ENCODE data around the gene PIP5K1B. TPM values are rescaled to one million over a fixed set of nuclear protein-coding genes. Genes with fewer than 3 reads are reported as not detected.

The PIP5K1B gene
- total RNA-seq, 1 donor from 2014 or later: 0.87 TPM

DNA sequence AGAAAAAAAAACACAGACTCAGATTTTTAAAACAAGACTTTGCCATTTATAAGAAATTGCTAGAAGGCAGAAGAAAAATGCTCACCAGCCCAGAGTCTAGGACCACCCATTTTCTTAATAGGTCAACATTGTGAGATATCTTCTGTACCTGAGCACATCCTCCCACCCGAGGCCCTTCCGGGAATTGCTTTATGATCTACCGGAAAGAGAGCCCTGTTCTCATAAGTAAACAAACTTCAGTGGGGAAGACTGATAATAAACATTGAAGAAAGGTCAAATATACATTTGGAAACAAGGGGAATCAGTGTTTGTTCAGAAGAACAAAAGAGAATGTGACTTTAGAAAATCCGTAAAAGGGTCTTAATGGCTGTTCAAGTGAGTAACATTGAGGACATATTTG is 264.5 kb downstream of the PIP5K1B start:
- Mint-ChIP-seq H3K36me3 (no peaks in the 10 kb centered on the region), H3K4me3 (no peak overlapping the region), H3K9me3 (peaks cover 7% of the 10 kb centered on the region), H3K4me1 (peaks cover 6% of the 10 kb centered on the region), H3K27ac (no peak overlapping the region), H3K27me3 (ENCODE audit: low read depth) (peaks cover 9% of the 10 kb centered on the region)
- no peak for DNase-seq (ENCODE audit: low spot score in 2 of 2, unreplicated experiment in 2 of 2)
- no peak for TF ChIP-seq CTCF (IDR thresholded peaks at IDR 0.05; ENCODE audit: unreplicated experiment)

DNA sequence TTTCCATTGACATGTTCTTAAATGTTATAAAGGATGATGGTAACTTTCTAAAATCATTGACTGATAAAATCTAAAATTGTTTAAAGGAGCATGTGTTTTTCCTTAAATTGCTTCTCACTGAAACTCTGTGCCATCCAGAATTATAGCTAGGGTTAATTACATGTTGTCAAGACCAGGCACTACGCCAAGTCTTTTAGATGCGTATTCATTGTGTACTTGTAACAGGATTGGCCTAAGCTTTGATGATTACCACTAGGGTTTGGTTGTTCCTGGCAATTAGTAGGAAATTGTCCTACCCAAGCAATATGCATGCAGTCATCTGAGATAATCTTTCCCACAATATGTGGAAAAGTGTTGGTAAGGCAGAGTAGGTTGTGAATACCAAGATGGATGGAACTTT is 265.1 kb downstream of the PIP5K1B start:
- Mint-ChIP-seq H3K27ac (no peak overlapping the region), H3K4me1 (peaks cover 6% of the 10 kb centered on the region), H3K27me3 (ENCODE audit: low read depth) (peaks cover 9% of the 10 kb centered on the region), H3K4me3 (no peak overlapping the region), H3K36me3 (no peaks in the 10 kb centered on the region), H3K9me3 (peaks cover 7% of the 10 kb centered on the region)
- no peak for DNase-seq (ENCODE audit: low spot score in 2 of 2, unreplicated experiment in 2 of 2)
- TF ChIP-seq CTCF (IDR thresholded peaks at IDR 0.05; ENCODE audit: unreplicated experiment): no peak

- Mint-ChIP-seq H3K36me3 (no peaks in the 10 kb centered on the region), H3K4me1 (peaks cover 6% of the 10 kb centered on the region), H3K27me3 (ENCODE audit: low read depth) (peaks cover 1% of the 10 kb centered on the region), H3K27ac (no peak overlapping the region), H3K9me3 (peaks cover 20% of the 10 kb centered on the region), H3K4me3 (no peak overlapping the region)
- DNase-seq (ENCODE audit: low spot score in 2 of 2, unreplicated experiment in 2 of 2): no peak
- no peak for TF ChIP-seq CTCF (IDR thresholded peaks at IDR 0.05; ENCODE audit: unreplicated experiment)
Observed at GRCh38 chr9:68973619-68974018, 268.6 kb downstream of the PIP5K1B start.

GRCh38 chr9:68974431-68974830 is 269.4 kb downstream of the PIP5K1B start:
- Mint-ChIP-seq H3K27ac (no peak overlapping the region), H3K27me3 (ENCODE audit: low read depth) (peaks cover 2% of the 10 kb centered on the region), H3K4me3 (no peak overlapping the region), H3K9me3 (peaks cover 20% of the 10 kb centered on the region), H3K4me1 (peaks cover 6% of the 10 kb centered on the region), H3K36me3 (no peaks in the 10 kb centered on the region)
- DNase-seq (ENCODE audit: low spot score in 2 of 2, unreplicated experiment in 2 of 2): no peak
- TF ChIP-seq CTCF (IDR thresholded peaks at IDR 0.05; ENCODE audit: unreplicated experiment): no peak

- Mint-ChIP-seq H3K4me3 (no peak overlapping the region), H3K9me3 (peaks cover 20% of the 10 kb centered on the region), H3K27me3 (ENCODE audit: low read depth) (peaks cover 5% of the 10 kb centered on the region), H3K36me3 (no peaks in the 10 kb centered on the region), H3K27ac (no peak overlapping the region), H3K4me1 (peaks cover 6% of the 10 kb centered on the region)
- TF ChIP-seq CTCF (IDR thresholded peaks at IDR 0.05; ENCODE audit: unreplicated experiment): no peak
- no peak for DNase-seq (ENCODE audit: low spot score in 2 of 2, unreplicated experiment in 2 of 2)
Observed at GRCh38 chr9:68974901-68975300, 269.9 kb downstream of the PIP5K1B start.

Data from mesothelial cell of epicardium (in vitro differentiated cells).